ENCODE measurements around the gene ING3.

DNA sequence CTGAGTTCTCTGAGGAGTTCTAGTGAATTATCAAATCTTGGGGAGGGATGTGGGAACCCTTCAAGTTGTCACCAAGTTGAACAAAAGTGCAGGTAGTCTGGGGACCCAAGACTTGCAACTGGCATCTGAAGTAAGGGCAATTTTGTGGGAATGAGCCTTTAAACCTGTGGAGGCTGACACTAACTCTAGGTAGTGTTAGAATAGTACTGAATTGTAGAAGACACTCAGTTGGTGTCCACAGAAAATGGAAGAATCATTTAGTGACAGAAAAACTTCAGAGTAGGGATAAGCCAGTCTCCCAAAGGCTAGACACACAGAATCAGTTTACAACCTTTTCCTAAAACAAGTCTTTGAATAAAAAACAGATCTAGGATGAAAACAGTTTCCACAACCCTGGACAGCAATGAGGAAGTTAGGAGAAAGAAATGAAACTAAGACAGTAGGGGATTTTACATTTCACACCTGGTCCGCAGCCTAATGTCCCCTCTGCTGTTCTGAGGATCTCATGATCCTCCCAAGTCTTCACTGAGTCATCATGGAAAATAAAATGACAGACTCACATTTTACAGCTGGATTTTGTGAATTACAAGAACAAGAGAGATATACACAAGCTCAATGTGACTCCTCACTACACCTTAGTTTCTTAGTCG is 23.0 kb upstream of the ING3 start:
- TF ChIP-seq, protein P1, sequence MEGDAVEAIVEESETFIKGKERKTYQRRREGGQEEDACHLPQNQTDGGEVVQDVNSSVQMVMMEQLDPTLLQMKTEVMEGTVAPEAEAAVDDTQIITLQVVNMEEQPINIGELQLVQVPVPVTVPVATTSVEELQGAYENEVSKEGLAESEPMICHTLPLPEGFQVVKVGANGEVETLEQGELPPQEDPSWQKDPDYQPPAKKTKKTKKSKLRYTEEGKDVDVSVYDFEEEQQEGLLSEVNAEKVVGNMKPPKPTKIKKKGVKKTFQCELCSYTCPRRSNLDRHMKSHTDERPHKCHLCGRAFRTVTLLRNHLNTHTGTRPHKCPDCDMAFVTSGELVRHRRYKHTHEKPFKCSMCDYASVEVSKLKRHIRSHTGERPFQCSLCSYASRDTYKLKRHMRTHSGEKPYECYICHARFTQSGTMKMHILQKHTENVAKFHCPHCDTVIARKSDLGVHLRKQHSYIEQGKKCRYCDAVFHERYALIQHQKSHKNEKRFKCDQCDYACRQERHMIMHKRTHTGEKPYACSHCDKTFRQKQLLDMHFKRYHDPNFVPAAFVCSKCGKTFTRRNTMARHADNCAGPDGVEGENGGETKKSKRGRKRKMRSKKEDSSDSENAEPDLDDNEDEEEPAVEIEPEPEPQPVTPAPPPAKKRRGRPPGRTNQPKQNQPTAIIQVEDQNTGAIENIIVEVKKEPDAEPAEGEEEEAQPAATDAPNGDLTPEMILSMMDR (IDR thresholded peaks at IDR 0.05; ENCODE audit: low read depth, low read length): no peak
- no peak for TF ChIP-seq EZH2phosphoT487 (IDR thresholded peaks at IDR 0.05; ENCODE audit: low read depth)

Data from OCI-LY3 (cell line).